Immature natural killer cell (primary cell): ENCODE data around the gene UAP1L1. TPM values are rescaled to one million over a fixed set of nuclear protein-coding genes. Genes with fewer than 3 reads are reported as not detected.
"Not testable (repeated sequence)": the region's sequence is repeated elsewhere in the genome, so short reads cannot be mapped to it uniquely, and the experiment has no call there.

Experiments
- DNase-seq, 3 donors: peaks; one replicate each; pipeline ENCODE4 v3.0.0; 2022; ENCODE audit warnings: mixed read lengths in 1 of 3
- H3K27ac Mint-ChIP-seq, 6 donors: one replicate each; pipeline ENCODE4 v1.8.0; 2020; ENCODE audit warnings: mixed read lengths in 6 of 6, mild to moderate bottlenecking in 5 of 6, inconsistent platforms in 4 of 6, moderate library complexity in 3 of 6
- H3K27me3 Mint-ChIP-seq, 3 donors: one replicate each; pipeline ENCODE4 v1.8.0; 2020 to 2021; ENCODE audit warnings: low read depth in 3 of 3, mild to moderate bottlenecking in 3 of 3, mixed read lengths in 3 of 3, moderate library complexity in 3 of 3, inconsistent platforms in 1 of 3
- H3K36me3 Mint-ChIP-seq, 3 donors: one replicate each; pipeline ENCODE4 v1.8.0; 2020; ENCODE audit warnings: mixed read lengths in 3 of 3, inconsistent platforms in 2 of 3, mild to moderate bottlenecking in 2 of 3
- H3K4me1 Mint-ChIP-seq, 2 donors: one replicate each; pipeline ENCODE4 v1.8.0; 2020; ENCODE audit warnings: inconsistent platforms in 2 of 2, mild to moderate bottlenecking in 2 of 2, mixed read lengths in 2 of 2, moderate library complexity in 1 of 2
- H3K4me3 Mint-ChIP-seq, 5 donors: one replicate each; pipeline ENCODE4 v1.8.0; 2020; ENCODE audit warnings: mild to moderate bottlenecking in 5 of 5, mixed read lengths in 5 of 5, inconsistent platforms in 3 of 5, moderate library complexity in 3 of 5
- H3K9me3 Mint-ChIP-seq, 6 donors: one replicate each; pipeline ENCODE4 v1.8.0; 2020; ENCODE audit warnings: mild to moderate bottlenecking in 6 of 6, mixed read lengths in 6 of 6, inconsistent platforms in 4 of 6, moderate library complexity in 3 of 6
- polyA plus RNA-seq, 3 donors: library from polyadenylated mRNA; unstranded; fragments of 300-500 nt; fragmentation: Illumina TruSeq; gene quantifications; one replicate each; pipeline ENCODE4 v1.2.3, GENCODE V29; 2021

The UAP1L1 gene
- 1 to 10 TPM; 1.3 to 1.4 (median 1.4) TPM for polyA plus RNA-seq

- peak; percentile 61 to 67 (median 66) for DNase-seq
- peaks cover 0 to 4% of the 10 kb centered on the region in 2 donors for H3K4me1 Mint-ChIP-seq
- H3K36me3 Mint-ChIP-seq: no peaks in the 10 kb centered on the region
- H3K27me3 Mint-ChIP-seq: peaks cover 0 to 2% (median 0%) of the 10 kb centered on the region in 3 donors
- no peaks in the 10 kb centered on the region for H3K9me3 Mint-ChIP-seq
- peak within 1 kb of the TSS; percentile 69 to 78 (median 75) for H3K4me3 Mint-ChIP-seq
- H3K27ac Mint-ChIP-seq: peak within 1 kb of the TSS in 3 of 6 donors; percentile 36 to 71 (median 67)
Measured at GRCh38 chr9:137077010-137077747, at the start of gene UAP1L1. Gene UAP1L1, plus strand, starts transcription at chr9:137077517. Its CDS starts 16 bp downstream, at chr9:137077533.

GRCh38 chr9:137028263-137029057, 48.9 kb upstream of the UAP1L1 start:
- DNase-seq: peak; percentile 72 to 78 (median 77)
- Mint-ChIP-seq H3K36me3 (no peaks in the 10 kb centered on the region), H3K27me3 (peaks cover 8 to 19% (median 16%) of the 10 kb centered on the region in 3 donors), H3K4me1 (peaks cover 51 to 57% of the 10 kb centered on the region in 2 donors), H3K4me3 (peak overlapping the region; percentile 88 to 91 (median 88)), H3K27ac (peak overlapping the region; percentile 76 to 96 (median 94)), H3K9me3 (no peaks in the 10 kb centered on the region)

- Mint-ChIP-seq H3K4me1 (peaks cover 56 to 62% of the 10 kb centered on the region in 2 donors), H3K36me3 (no peaks in the 10 kb centered on the region), H3K4me3 (peak overlapping the region; percentile 88 to 91 (median 88)), H3K9me3 (no peaks in the 10 kb centered on the region), H3K27ac (peak overlapping the region; percentile 89 to 96 (median 94)), H3K27me3 (peaks cover 8 to 20% (median 16%) of the 10 kb centered on the region in 3 donors)
- peak; percentile 80 to 82 (median 81) for DNase-seq
Measured at GRCh38 chr9:137029058-137029936, 48.0 kb upstream of the UAP1L1 start.

GRCh38 chr9:137030006-137030405, 47.3 kb upstream of the UAP1L1 start:
- H3K4me3 Mint-ChIP-seq: peak overlapping the region; percentile 88 to 91 (median 88)
- no peak for DNase-seq
- peaks cover 8 to 25% (median 16%) of the 10 kb centered on the region in 3 donors for H3K27me3 Mint-ChIP-seq
- H3K27ac Mint-ChIP-seq: peak overlapping the region; percentile 89 to 98 (median 95)
- no peaks in the 10 kb centered on the region for H3K36me3 Mint-ChIP-seq
- H3K9me3 Mint-ChIP-seq: no peaks in the 10 kb centered on the region
- peaks cover 63 to 67% of the 10 kb centered on the region in 2 donors for H3K4me1 Mint-ChIP-seq

- H3K27me3 Mint-ChIP-seq: peaks cover 8 to 25% (median 16%) of the 10 kb centered on the region in 3 donors
- DNase-seq: peak; percentile 83 to 84 (median 83)
- no peaks in the 10 kb centered on the region for H3K36me3 Mint-ChIP-seq
- H3K4me3 Mint-ChIP-seq: peak overlapping the region; percentile 88 to 91 (median 88)
- no peaks in the 10 kb centered on the region for H3K9me3 Mint-ChIP-seq
- H3K27ac Mint-ChIP-seq: peak overlapping the region; percentile 89 to 98 (median 94)
- H3K4me1 Mint-ChIP-seq: peaks cover 68% of the 10 kb centered on the region in 2 donors
Measured at GRCh38 chr9:137030538-137031527, 46.5 kb upstream of the UAP1L1 start.

- H3K27me3 Mint-ChIP-seq: peaks cover 8 to 25% (median 16%) of the 10 kb centered on the region in 3 donors
- H3K36me3 Mint-ChIP-seq: no peaks in the 10 kb centered on the region
- H3K4me3 Mint-ChIP-seq: peak within 1 kb of the TSS; percentile 88 to 91 (median 88)
- DNase-seq: peak in 1 of 3 donors; percentile 39
- H3K27ac Mint-ChIP-seq: peak within 1 kb of the TSS; percentile 89 to 98 (median 94)
- H3K9me3 Mint-ChIP-seq: no peaks in the 10 kb centered on the region
- peaks cover 57 to 61% of the 10 kb centered on the region in 2 donors for H3K4me1 Mint-ChIP-seq
Measured at GRCh38 chr9:137031904-137032640, 45.2 kb upstream of the UAP1L1 start, which contains the start of gene FUT7. Gene FUT7, minus strand, starts transcription at chr9:137032088. Its CDS starts 97 bp downstream, at chr9:137031991.

GRCh38 chr9:137032858-137033257, 44.5 kb upstream of the UAP1L1 start:
- peak overlapping the region; percentile 69 to 93 (median 88) for H3K27ac Mint-ChIP-seq
- H3K36me3 Mint-ChIP-seq: no peaks in the 10 kb centered on the region
- H3K27me3 Mint-ChIP-seq: peaks cover 8 to 26% (median 13%) of the 10 kb centered on the region in 3 donors
- peak overlapping the region; percentile 79 to 91 (median 85) for H3K4me3 Mint-ChIP-seq
- DNase-seq: peak; percentile 41 to 59 (median 55)
- H3K9me3 Mint-ChIP-seq: no peaks in the 10 kb centered on the region
- peaks cover 54 to 57% of the 10 kb centered on the region in 2 donors for H3K4me1 Mint-ChIP-seq

- not testable (repeated sequence) for H3K9me3 Mint-ChIP-seq, DNase-seq, H3K36me3 Mint-ChIP-seq
- Mint-ChIP-seq H3K4me3 (peak overlapping the region; percentile 79 to 91 (median 85)), H3K27me3 (peaks cover 8 to 26% (median 16%) of the 10 kb centered on the region in 3 donors), H3K4me1 (peaks cover 54 to 57% of the 10 kb centered on the region in 2 donors), H3K27ac (peak overlapping the region in 5 of 6 donors; percentile 40 to 93 (median 88))
Measured at GRCh38 chr9:137033481-137033880, 43.8 kb upstream of the UAP1L1 start.

- H3K4me1 Mint-ChIP-seq: peaks cover 50 to 52% of the 10 kb centered on the region in 2 donors
- peak overlapping the region; percentile 68 to 90 (median 86) for H3K27ac Mint-ChIP-seq
- H3K4me3 Mint-ChIP-seq: peak overlapping the region; percentile 79 to 91 (median 85)
- H3K27me3 Mint-ChIP-seq: peaks cover 7 to 25% (median 12%) of the 10 kb centered on the region in 3 donors
- no peaks in the 10 kb centered on the region for H3K9me3 Mint-ChIP-seq
- DNase-seq: no peak
- no peaks in the 10 kb centered on the region for H3K36me3 Mint-ChIP-seq
Measured at GRCh38 chr9:137034039-137034708, 43.1 kb upstream of the UAP1L1 start.

GRCh38 chr9:137034709-137035506, 42.4 kb upstream of the UAP1L1 start:
- no peaks in the 10 kb centered on the region for H3K9me3 Mint-ChIP-seq
- H3K4me1 Mint-ChIP-seq: peaks cover 43 to 44% of the 10 kb centered on the region in 2 donors
- peak; percentile 82 to 87 (median 87) for DNase-seq
- H3K4me3 Mint-ChIP-seq: peak overlapping the region; percentile 67 to 83 (median 81)
- H3K36me3 Mint-ChIP-seq: no peaks in the 10 kb centered on the region
- H3K27ac Mint-ChIP-seq: peak overlapping the region; percentile 68 to 90 (median 86)
- peaks cover 7 to 19% (median 12%) of the 10 kb centered on the region in 3 donors for H3K27me3 Mint-ChIP-seq
